GM12875 (cell line): ENCODE data around the gene KHSRP.
A peak's percentile ranks its signal among the peaks of the same experiment; 100 is the strongest.

ENCODE experiments used
- H3K4me3 ChIP-seq: one replicate; pipeline ENCODE4 v1.5.1; 2011; ENCODE audit warnings: low read depth, low read length, control low read depth
- CTCF ChIP-seq: IDR thresholded peaks from 2 replicates; pipeline ENCODE4 v1.5.1; 2011; ENCODE audit warnings: low read depth, mild to moderate bottlenecking, control low read depth, inconsistent platforms, low read length, moderate library complexity, borderline replicate concordance; ENCODE audit not compliant: insufficient read depth

KHSRP gene

GRCh38 chr19:6458695-6459261, 34.2 kb upstream of the KHSRP start:
- no peak for TF ChIP-seq CTCF
- peak overlapping the region; percentile 92 for H3K4me3 ChIP-seq

- H3K4me3 ChIP-seq = peak overlapping the region; percentile 92
- no peak for TF ChIP-seq CTCF
These were observed 33.5 kb upstream of the KHSRP start for GRCh38 chr19:6457958-6458694.

- TF ChIP-seq CTCF = no peak
- H3K4me3 ChIP-seq = no peak overlapping the region
These were observed 31.3 kb upstream of the KHSRP start for GRCh38 chr19:6455924-6456323.

GRCh38 chr19:6453951-6454565, 29.4 kb upstream of the KHSRP start:
- H3K4me3 ChIP-seq = no peak overlapping the region
- no peak for TF ChIP-seq CTCF

- TF ChIP-seq CTCF = no peak
These were observed 28.3 kb upstream of the KHSRP start for GRCh38 chr19:6452899-6453298.

GRCh38 chr19:6452223-6452614, 27.6 kb upstream of the KHSRP start:
- TF ChIP-seq CTCF = no peak

More at GRCh38 chr19:6452899-6453298, 28.3 kb upstream of the KHSRP start:
- H3K4me3 ChIP-seq = no peak overlapping the region

More at GRCh38 chr19:6452223-6452614, 27.6 kb upstream of the KHSRP start:
- H3K4me3 ChIP-seq = no peak overlapping the region
